Astrocyte of the hippocampus (primary cell): ENCODE data around the gene LMBRD1.
"Not testable (repeated sequence)": the region's sequence is repeated elsewhere in the genome, so short reads cannot be mapped to it uniquely, and the experiment has no call there.

Experiments used
- DNase-seq: peaks from one replicate; pipeline ENCODE4 v3.0.0; 2011; ENCODE audit warnings: low read depth, low spot score

The LMBRD1 gene

GRCh38 chr6:69732640-69733039 lies 64.2 kb downstream of the LMBRD1 start:
- DNase-seq = peak; percentile 7

GRCh38 chr6:69732045-69732444 lies 64.8 kb downstream of the LMBRD1 start:
- no peak for DNase-seq

- DNase-seq = peak; percentile 10
Observed at GRCh38 chr6:69729870-69730449, 66.8 kb downstream of the LMBRD1 start.

- DNase-seq = no peak
Observed at GRCh38 chr6:69722683-69723082, 74.1 kb downstream of the LMBRD1 start.

DNA sequence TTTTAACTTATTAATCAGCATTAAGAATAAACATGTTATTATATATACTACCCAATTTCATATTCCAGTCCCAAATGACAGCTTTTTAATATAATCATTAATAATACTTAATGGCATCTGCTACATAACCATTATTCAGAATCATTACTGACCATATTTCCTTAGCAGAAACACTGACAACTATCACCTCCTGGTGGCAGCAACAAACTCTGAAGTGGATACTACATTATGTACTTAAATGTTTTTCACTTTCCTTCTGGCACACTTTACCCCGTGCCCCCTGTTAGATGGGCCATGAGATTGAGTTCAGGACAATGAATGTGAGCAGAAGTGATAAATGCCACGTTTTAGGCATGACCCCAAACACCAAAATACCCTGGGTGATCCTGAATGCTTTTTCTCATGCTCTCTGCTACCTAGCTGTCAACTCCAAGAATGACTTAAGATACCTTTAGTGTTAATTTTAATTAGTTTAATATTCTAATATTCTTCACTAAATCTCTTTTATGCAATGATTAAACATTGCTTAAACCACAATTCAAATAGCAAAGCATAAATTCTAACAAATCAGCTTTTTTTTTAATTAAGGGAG lies 77.1 kb downstream of the LMBRD1 start:
- DNase-seq = peak; percentile 36

- DNase-seq = no peak
Observed at GRCh38 chr6:69706724-69707123, 90.1 kb downstream of the LMBRD1 start.

GRCh38 chr6:69705954-69706353 lies 90.9 kb downstream of the LMBRD1 start:
- no peak for DNase-seq

DNA sequence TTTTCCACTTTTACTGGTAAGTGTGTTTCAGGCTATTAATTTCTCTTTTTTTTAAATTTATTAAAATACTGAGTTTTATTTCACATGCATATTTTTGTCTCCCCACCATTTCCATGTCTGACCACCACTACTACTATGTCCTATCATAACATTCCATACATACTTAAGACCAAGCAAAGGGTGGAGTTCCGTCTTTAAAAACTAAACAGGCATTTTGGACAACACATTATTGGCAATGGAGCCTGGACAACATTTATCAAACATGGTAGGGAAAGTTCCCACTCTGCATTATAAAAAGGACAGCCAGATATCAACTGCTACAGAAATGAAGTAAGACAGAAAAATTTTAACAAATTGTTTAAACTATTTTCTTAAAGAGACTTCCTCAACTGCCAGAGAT lies 91.9 kb downstream of the LMBRD1 start:
- DNase-seq = peak; percentile 45

DNA sequence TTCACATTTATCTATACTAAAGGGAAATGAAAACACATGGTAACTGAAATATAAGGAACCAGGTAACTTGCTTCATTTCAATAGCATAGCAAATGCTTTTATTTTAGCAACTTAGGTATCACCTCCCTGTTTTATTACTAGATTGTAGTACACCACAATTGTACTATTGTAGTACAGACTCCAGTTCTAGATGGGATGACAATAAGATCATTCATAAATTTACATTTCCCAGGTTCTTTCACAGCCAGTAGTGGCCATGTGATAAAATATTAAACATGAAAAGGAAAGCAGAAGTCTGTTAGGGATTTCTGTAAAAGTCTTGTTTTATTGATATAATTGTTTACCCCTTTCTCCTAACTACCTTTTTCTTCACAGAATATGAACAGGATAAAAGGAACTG lies 97.2 kb downstream of the LMBRD1 start:
- DNase-seq = no peak

- DNase-seq = peak; percentile 25
Observed at GRCh38 chr6:69696273-69696672, 100.5 kb downstream of the LMBRD1 start.

DNA sequence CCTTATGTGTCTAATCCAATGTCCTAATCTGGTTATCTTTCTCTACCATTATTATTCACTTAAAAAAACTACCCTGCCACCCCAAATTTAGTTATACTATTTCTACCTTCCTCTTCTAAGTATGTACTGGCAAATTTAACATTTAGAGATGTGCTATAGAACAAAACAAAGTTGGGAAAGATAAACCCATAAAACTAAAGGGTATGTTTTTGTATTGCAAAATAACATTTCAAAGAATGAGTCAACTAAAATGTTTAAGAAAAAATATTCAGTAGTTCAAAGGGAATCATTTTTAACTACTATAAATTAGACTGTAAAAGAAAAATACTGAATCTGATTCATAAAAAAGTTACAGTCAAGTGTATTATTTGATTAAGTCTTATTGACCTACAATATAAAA lies 103.0 kb downstream of the LMBRD1 start:
- no peak for DNase-seq

- no peak for DNase-seq
Observed at GRCh38 chr6:69690986-69691385, 105.8 kb downstream of the LMBRD1 start.

DNA sequence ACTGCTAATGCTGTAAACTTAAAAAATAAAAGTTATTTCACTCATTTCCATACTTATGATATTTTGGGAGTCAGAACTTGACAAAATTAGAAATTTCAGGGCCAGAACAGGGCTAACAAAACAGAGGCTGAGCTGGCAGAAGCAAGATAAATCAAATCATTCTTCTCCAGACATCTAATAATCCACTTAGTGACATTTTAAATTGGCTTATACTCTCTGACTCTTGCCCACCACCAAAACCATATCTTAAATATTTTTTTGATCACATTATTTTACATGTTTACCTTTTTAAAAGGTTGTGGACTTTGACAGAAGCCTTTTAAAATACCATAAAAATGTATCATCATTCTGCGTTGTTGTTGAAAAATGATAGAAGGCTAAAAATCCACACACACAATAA lies 116.5 kb downstream of the LMBRD1 start:
- DNase-seq = no peak

- no peak for DNase-seq
Observed at GRCh38 chr6:69673298-69673697, 123.5 kb downstream of the LMBRD1 start.

- no peak for DNase-seq
Observed at GRCh38 chr6:69668916-69669315, 127.9 kb downstream of the LMBRD1 start.

DNA sequence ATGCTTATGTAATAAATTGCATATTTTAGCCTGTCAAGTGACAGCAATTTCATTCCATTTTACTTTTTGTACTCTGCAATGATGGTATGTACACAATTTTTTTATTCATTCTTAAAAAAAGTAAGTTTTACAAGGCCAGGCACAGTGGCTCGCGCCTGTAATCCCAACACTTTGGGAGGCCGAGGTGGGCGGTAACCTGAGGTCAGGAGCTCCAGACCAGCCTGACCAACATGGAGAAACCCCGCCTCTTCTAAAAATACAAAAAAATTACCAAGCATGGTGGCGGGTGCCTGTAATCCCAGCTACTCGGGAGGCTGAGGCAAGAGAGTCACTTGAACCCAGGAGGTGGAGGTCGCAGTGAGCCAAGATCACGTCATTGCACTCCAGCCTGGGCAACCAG lies 130.0 kb downstream of the LMBRD1 start:
- not testable (repeated sequence) for DNase-seq

GRCh38 chr6:69665437-69665836 lies 131.4 kb downstream of the LMBRD1 start:
- DNase-seq = no peak

- no peak for DNase-seq
Observed at GRCh38 chr6:69664551-69664950, 132.3 kb downstream of the LMBRD1 start.

DNA sequence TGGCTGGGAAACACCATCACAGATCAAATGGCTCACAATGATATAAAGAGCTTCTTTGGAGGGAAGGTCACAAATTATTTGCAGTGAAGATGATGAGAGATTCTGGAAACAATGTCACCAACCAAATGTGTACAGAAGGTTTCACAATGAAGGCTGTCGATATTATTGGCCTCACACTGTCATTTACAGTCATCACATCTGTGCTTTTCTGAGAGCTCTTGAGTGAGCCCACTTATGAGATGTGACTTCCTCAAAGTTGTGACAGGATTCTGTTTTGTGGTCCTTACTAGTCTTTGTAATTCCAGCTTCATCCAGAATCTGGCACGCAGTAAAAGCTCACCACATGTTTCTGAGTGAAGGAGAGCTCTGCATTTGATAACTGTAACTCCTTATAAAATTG lies 133.6 kb downstream of the LMBRD1 start:
- no peak for DNase-seq

- DNase-seq = no peak
Observed at GRCh38 chr6:69650703-69651102, 146.1 kb downstream of the LMBRD1 start.

DNA sequence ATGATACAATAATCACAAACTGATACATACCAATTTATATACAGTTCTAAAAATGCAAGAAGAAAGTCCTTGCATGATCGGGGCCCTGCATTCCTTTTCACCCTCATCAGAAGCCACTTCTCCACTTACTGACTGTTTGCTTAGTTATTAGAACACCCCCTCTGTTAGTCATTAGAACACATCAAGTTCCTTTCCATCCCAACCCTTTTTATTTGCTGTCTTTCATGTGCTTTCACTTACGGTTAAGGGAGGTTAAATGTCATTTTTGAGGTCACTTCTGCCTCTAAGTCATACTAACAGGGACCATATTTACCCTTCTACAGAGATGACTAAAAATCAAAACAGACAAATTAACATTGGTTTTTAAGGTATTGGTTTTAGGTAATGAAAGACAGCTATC lies 149.1 kb downstream of the LMBRD1 start:
- peak; percentile 5 for DNase-seq

DNA sequence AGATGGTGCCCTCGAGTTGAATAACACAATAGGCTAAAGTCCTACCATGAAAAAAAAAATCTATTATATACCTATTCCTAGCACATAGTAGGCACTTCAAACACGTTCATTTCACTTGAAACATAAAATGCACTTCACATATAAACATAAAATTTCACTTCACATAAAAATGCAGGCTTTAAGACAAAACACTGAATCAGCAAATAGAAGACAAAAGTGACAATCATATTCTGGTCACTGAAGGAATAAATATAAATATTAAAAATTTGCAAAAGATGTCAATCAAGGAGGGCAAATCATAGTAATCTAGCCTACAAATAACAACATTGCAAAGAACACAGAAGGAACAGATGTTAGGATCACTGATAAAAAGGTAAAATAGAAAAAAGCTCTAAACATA lies 153.1 kb downstream of the LMBRD1 start:
- no peak for DNase-seq

DNA sequence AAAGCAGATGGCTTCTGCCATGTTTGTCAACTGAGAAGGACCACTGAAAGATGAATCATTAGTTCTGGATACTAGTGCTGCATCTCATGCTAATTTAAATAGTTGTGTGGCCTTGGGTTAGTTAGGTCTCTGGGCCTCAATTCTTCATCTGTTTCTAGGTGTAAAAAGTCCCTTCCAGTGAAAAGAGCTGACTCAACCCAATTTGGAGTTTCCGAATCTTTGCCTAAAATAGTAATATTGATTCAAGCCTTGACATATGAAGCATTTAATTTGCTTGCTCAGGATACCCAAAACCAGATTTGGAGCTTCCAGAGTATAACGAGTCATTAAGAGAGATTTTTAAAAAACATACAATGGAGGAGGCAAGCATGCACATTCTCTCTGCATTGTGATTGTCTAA lies 163.9 kb downstream of the LMBRD1 start:
- DNase-seq = no peak
